HG03175 (cell line): ENCODE results near the gene GAPDH.
"Not testable (repeated sequence)": the region's sequence is repeated elsewhere in the genome, so short reads cannot be mapped to it uniquely, and the experiment has no call there.

Experiments used
- ATAC-seq: cut with Tn5 transposase; IDR thresholded peaks from one replicate; pipeline ENCODE4 v1.9.1; 2021; ENCODE audit warnings: mild to moderate bottlenecking, moderate library complexity; ENCODE audit not compliant: unreplicated experiment

GAPDH gene

DNA sequence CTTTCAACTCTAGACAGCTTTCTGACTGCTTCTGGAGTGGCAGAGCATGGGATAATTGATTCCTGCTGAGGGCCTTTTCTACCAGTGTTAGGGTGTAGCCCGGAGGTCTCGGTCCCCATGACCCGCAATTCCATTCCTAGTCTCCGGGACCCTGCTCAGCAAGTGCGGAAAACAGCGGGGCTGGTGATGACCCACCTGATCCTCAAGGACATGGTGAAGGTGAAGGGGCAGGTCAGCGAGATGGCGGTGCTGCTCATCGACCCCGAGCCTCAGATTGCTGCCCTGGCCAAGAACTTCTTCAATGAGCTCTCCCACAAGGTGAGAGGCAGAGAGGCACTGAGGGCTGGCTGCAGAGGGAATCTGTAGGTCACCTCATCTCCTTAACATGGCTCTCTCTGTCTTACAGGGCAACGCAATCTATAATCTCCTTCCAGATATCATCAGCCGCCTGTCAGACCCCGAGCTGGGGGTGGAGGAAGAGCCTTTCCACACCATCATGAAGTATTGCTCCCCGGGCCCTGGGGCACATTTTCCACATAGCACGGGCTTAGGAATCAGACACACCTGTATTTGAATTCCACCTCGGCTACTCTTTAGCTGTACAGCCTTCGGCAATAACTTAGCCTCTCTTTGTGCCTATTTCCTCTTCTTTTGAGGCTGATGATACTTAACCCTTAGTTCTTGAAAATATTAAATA lies 5.6 kb upstream of the GAPDH start:
- no peak for ATAC-seq

DNA sequence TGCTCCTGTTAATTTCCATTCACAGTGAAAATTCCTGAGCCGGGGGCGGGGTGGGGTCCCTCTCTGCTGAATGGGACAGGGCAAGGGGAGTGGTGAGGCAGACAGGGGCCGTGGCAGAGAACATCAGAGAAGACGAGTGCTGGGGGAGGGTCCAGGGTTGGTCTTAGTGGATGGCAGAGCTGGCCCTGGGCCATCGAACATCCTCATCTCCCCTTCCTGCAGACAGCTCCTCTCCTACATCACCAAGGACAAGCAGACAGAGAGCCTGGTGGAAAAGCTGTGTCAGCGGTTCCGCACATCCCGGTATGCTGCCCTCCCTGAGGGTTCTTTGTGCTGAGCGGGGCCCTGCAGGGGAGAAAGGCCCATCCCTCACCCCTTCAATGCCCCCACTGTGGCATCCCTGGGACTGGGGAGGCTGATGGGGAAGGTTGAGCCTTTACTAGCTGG lies 5.0 kb upstream of the GAPDH start:
- ATAC-seq = no peak

DNA sequence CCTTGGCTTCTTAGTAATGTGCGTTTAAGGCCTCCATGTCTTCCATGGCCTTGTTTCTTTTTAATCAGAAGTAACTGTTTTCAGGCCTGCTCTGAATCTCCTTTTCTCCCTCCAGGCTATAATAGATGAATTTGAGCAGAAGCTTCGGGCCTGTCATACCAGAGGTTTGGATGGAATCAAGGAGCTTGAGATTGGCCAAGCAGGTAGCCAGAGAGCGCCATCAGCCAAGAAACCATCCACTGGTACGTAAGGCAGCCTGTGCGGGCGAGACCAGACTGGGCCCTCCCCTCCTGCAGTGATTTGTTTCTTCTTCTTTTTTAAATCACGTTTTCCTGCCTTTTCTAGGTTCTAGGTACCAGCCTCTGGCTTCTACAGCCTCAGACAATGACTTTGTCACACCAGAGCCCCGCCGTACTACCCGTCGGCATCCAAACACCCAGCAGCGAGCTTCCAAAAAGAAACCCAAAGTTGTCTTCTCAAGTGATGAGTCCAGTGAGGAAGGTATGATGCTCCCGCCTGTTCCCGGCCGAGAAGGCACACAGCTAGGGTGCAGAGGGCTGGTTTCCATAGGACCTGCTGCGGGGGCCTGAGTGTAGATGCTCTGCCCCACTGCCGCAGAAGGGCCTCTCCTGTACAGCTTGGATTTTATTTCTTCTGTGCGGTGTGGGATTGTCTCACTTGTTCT lies 3.6 kb upstream of the GAPDH start:
- no peak for ATAC-seq

DNA sequence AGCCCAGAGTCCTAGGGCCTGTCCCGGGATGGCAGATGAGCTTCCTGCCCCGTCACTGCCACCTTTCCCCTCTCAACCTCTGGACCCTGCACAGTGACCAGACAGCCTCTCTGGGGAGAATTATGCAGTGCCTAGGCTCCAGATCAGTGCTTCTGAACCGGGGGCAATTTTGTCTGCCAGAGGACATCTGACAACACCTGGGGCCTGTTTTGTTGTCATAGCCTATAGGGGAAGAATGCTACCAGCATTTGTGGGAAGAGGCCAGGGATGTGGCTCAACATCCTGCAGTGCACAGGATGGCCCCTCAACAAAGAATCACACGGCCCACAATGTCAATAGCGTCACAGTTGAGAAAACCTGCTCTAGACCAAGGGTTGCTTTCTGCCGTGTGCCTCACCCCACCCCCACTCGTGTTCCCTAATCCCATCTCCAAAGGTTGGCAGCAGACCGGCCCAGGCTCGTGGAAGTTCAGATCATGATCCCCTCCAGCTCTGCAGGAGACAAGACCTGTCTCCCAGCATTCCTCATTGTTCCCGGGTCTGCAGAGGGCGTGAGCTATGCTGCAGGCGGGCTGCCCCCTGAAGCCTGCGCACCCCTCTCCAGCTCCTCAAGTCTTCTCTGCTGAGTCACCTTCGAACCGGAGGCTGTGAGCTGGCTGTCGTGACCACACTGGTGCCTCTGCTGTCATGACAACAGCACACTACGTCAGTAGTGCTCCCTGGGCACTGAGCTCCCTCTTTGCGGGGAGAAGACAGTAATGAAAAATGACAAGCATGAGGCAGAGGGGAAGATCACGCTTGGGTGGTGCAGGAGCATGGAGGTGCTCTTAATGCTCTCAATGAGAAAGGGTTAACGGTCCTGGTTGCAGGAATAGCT lies 2.0 kb upstream of the GAPDH start:
- ATAC-seq = no peak

DNA sequence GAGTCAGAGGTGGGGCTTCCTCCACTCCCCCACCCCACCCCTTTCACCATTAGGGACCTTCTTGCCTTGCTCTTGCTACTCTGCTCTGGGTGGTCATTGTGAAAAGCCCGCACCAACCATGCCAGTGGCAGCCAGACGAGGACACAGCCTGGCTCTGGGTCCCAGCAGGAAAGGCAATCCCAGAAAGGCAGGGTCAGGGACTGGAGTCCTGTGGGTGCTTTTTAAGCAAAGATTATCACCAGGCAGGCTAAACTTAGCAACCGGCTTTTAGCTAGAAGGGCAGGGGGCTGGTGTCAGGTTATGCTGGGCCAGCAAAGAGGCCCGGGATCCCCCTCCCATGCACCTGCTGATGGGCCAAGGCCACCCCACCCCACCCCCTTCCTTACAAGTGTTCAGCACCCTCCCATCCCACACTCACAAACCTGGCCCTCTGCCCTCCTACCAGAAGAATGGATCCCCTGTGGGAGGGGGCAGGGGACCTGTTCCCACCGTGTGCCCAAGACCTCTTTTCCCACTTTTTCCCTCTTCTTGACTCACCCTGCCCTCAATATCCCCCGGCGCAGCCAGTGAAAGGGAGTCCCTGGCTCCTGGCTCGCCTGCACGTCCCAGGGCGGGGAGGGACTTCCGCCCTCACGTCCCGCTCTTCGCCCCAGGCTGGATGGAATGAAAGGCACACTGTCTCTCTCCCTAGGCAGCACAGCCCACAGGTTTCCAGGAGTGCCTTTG lies 1.2 kb upstream of the GAPDH start:
- peak; percentile 5 for ATAC-seq

DNA sequence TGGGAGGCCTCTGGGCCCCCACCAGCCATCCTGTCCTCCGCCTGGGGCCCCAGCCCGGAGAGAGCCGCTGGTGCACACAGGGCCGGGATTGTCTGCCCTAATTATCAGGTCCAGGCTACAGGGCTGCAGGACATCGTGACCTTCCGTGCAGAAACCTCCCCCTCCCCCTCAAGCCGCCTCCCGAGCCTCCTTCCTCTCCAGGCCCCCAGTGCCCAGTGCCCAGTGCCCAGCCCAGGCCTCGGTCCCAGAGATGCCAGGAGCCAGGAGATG lies 729 bp upstream of the GAPDH start:
- peak; percentile 14 for ATAC-seq

DNA sequence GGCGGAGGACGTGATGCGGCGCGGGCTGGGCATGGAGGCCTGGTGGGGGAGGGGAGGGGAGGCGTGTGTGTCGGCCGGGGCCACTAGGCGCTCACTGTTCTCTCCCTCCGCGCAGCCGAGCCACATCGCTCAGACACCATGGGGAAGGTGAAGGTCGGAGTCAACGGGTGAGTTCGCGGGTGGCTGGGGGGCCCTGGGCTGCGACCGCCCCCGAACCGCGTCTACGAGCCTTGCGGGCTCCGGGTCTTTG lies 303 bp downstream of the GAPDH start:
- no peak for ATAC-seq

DNA sequence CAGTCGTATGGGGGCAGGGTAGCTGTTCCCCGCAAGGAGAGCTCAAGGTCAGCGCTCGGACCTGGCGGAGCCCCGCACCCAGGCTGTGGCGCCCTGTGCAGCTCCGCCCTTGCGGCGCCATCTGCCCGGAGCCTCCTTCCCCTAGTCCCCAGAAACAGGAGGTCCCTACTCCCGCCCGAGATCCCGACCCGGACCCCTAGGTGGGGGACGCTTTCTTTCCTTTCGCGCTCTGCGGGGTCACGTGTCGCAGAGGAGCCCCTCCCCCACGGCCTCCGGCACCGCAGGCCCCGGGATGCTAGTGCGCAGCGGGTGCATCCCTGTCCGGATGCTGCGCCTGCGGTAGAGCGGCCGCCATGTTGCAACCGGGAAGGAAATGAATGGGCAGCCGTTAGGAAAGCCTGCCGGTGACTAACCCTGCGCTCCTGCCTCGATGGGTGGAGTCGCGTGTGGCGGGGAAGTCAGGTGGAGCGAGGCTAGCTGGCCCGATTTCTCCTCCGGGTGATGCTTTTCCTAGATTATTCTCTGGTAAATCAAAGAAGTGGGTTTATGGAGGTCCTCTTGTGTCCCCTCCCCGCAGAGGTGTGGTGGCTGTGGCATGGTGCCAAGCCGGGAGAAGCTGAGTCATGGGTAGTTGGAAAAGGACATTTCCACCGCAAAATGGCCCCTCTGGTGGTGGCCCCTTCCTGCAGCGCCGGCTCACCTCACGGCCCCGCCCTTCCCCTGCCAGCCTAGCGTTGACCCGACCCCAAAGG lies 804 bp downstream of the GAPDH start:
- ATAC-seq = peak; percentile 1

DNA sequence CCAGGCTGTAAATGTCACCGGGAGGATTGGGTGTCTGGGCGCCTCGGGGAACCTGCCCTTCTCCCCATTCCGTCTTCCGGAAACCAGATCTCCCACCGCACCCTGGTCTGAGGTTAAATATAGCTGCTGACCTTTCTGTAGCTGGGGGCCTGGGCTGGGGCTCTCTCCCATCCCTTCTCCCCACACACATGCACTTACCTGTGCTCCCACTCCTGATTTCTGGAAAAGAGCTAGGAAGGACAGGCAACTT lies 1.3 kb downstream of the GAPDH start:
- ATAC-seq = no peak

DNA sequence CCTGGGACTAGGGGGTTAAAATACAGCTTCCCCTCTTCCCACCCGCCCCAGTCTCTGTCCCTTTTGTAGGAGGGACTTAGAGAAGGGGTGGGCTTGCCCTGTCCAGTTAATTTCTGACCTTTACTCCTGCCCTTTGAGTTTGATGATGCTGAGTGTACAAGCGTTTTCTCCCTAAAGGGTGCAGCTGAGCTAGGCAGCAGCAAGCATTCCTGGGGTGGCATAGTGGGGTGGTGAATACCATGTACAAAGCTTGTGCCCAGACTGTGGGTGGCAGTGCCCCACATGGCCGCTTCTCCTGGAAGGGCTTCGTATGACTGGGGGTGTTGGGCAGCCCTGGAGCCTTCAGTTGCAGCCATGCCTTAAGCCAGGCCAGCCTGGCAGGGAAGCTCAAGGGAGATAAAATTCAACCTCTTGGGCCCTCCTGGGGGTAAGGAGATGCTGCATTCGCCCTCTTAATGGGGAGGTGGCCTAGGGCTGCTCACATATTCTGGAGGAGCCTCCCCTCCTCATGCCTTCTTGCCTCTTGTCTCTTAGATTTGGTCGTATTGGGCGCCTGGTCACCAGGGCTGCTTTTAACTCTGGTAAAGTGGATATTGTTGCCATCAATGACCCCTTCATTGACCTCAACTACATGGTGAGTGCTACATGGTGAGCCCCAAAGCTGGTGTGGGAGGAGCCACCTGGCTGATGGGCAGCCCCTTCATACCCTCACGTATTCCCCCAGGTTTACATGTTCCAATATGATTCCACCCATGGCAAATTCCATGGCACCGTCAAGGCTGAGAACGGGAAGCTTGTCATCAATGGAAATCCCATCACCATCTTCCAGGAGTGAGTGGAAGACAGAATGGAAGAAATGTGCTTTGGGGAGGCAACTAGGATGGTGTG lies 1.9 kb downstream of the GAPDH start:
- ATAC-seq = no peak

DNA sequence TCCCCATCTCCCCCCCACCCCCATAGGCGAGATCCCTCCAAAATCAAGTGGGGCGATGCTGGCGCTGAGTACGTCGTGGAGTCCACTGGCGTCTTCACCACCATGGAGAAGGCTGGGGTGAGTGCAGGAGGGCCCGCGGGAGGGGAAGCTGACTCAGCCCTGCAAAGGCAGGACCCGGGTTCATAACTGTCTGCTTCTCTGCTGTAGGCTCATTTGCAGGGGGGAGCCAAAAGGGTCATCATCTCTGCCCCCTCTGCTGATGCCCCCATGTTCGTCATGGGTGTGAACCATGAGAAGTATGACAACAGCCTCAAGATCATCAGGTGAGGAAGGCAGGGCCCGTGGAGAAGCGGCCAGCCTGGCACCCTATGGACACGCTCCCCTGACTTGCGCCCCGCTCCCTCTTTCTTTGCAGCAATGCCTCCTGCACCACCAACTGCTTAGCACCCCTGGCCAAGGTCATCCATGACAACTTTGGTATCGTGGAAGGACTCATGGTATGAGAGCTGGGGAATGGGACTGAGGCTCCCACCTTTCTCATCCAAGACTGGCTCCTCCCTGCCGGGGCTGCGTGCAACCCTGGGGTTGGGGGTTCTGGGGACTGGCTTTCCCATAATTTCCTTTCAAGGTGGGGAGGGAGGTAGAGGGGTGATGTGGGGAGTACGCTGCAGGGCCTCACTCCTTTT lies 2.7 kb downstream of the GAPDH start:
- no peak for ATAC-seq

DNA sequence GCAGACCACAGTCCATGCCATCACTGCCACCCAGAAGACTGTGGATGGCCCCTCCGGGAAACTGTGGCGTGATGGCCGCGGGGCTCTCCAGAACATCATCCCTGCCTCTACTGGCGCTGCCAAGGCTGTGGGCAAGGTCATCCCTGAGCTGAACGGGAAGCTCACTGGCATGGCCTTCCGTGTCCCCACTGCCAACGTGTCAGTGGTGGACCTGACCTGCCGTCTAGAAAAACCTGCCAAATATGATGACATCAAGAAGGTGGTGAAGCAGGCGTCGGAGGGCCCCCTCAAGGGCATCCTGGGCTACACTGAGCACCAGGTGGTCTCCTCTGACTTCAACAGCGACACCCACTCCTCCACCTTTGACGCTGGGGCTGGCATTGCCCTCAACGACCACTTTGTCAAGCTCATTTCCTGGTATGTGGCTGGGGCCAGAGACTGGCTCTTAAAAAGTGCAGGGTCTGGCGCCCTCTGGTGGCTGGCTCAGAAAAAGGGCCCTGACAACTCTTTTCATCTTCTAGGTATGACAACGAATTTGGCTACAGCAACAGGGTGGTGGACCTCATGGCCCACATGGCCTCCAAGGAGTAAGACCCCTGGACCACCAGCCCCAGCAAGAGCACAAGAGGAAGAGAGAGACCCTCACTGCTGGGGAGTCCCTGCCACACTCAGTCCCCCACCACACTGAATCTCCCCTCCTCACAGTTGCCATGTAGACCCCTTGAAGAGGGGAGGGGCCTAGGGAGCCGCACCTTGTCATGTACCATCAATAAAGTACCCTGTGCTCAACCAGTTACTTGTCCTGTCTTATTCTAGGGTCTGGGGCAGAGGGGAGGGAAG lies 3.5 kb downstream of the GAPDH start:
- not testable (repeated sequence) for ATAC-seq

DNA sequence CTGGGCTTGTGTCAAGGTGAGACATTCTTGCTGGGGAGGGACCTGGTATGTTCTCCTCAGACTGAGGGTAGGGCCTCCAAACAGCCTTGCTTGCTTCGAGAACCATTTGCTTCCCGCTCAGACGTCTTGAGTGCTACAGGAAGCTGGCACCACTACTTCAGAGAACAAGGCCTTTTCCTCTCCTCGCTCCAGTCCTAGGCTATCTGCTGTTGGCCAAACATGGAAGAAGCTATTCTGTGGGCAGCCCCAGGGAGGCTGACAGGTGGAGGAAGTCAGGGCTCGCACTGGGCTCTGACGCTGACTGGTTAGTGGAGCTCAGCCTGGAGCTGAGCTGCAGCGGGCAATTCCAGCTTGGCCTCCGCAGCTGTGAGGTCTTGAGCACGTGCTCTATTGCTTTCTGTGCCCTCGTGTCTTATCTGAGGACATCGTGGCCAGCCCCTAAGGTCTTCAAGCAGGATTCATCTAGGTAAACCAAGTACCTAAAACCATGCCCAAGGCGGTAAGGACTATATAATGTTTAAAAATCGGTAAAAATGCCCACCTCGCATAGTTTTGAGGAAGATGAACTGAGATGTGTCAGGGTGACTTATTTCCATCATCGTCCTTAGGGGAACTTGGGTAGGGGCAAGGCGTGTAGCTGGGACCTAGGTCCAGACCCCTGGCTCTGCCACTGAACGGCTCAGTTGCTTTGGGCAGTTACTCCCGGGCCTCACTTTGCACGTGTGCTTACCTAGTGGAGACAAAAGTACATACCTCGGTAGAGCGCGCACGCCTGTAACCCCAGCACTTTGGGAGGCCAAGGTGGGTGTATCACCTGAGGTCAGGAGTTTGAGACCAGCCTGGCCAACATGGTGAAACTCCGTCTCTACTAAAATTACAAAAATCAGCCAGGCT lies 4.3 kb downstream of the GAPDH start:
- no peak for ATAC-seq

DNA sequence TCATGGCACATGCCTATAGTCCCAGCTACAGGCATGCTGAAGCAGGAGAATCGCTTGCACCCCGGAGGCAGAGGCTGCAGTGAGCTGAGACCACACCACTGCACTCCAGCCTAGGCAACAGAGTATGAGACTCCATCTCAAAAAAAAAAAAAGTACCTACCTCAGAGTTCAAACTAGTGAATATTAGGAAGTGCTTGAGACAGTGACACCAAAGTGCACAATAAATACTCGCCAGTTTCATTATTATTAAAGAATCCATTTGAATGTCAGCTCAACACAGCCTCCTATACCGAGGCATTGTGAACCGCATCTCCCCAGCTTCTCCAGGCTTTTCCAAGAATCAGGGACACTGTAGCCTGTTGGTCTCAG lies 5.0 kb downstream of the GAPDH start:
- ATAC-seq = no peak

DNA sequence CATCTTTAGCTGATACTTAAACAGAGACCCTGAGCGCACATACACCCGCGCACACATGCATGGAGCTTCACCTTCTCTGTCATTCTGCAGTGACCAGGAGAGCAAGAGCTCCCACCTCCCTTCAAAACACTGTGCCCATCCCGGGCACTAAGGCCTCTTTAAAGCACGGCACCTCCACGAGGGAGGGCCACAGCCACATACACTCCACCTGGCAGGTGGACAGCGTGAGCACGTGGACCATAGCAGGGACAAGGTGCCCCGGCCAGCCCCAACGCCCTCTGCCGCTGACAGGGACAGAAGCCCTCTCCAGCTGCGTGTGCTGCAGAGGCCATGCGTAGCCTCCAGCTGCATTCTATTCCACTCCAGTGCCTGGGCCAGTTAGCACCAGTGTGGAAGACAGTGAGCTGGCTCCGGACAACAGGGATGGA lies 5.4 kb downstream of the GAPDH start:
- no peak for ATAC-seq

DNA sequence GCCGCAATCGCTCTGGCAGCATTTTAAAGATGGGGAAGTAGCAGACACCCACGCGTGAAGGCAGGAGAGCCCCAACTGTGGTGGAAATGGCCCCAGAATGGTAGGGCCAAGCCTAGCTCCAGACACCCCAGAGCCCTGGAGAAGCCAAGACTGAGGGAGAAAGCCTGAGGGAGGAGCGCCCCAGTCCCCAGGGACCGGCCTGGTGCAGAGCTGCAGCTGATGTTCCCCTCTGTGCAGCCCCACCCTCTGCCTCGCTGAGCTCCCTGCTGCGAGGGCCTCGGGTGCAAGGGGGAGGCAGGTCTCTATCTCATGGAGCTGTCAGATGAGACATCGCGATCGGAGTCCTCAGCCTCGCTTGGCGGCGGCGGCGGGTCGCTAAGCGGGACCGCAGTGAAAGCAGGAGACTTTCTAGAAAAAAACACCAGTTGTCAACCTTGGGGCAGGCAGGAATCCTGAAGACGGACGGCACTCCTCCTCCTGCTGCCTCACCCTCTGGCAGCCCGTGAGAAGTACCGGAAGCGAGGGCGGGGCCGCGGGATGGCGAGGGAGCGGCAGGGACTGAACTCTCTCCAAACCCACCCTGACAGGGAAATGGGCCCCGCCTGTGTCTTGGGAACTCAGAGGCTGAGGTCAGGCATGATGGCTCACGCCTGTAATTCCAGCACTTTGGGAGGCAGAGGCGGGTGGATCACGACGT lies 6.0 kb downstream of the GAPDH start:
- ATAC-seq = no peak
